Activated effector memory CD4-positive, alpha-beta T cell treated with Interleukin-2 at 50 U/mL for 16 hours (primary cell): ENCODE measurements around the gene STAC3.

ENCODE experiments used
- DNase-seq: peaks from one replicate; pipeline ENCODE4 v3.0.0-alpha.2; 2020

The STAC3 gene

GRCh38 chr12:57235017-57235727 lies 15.8 kb downstream of the STAC3 start:
- no peak for DNase-seq

GRCh38 chr12:57234571-57235016 lies 16.4 kb downstream of the STAC3 start:
- DNase-seq, result no peak

DNA sequence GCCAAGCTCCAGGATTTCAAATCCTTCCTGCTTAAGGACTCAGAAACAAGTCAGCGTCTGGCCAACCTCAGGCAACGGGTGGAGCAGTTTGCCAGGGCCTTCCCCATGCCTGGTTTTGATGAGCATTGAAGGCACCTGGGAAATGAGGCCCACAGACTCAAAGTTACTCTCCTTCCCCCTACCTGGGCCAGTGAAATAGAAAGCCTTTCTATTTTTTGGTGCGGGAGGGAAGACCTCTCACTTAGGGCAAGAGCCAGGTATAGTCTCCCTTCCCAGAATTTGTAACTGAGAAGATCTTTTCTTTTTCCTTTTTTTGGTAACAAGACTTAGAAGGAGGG lies 16.8 kb downstream of the STAC3 start:
- no peak for DNase-seq

DNA sequence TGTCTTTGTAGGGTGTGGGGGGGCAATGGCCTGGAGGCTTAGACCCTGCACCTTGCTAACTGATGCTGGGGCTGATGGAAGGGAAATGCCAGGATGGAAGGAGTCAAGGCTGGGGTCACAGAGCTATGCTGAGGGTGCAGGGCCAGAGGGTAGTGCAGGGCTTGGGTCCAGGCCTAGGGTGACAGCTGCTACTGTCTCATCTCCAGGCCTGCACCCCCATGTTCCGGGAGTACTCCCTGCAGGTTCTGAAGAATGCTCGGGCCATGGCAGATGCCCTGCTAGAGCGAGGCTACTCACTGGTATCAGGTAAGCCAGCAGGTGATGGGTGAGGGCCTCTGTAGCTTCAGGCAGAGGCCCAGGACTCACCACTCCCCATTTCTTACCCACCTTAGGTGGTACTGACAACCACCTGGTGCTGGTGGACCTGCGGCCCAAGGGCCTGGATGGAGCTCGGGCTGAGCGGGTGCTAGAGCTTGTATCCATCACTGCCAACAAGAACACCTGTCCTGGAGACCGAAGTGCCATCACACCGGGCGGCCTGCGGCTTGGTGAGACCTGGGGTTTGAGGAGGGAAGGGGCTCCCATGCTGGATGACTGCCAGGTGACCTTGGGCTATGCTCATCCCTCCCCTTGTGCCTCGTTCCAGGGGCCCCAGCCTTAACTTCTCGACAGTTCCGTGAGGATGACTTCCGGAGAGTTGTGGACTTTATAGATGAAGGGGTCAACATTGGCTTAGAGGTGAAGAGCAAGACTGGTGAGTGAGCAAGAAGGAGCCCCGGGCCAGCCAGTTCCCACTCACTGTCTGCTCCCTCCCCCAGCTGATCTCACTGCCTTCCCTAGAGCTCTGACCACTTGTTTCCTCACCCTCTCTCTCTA lies 17.4 kb downstream of the STAC3 start:
- no peak for DNase-seq

DNA sequence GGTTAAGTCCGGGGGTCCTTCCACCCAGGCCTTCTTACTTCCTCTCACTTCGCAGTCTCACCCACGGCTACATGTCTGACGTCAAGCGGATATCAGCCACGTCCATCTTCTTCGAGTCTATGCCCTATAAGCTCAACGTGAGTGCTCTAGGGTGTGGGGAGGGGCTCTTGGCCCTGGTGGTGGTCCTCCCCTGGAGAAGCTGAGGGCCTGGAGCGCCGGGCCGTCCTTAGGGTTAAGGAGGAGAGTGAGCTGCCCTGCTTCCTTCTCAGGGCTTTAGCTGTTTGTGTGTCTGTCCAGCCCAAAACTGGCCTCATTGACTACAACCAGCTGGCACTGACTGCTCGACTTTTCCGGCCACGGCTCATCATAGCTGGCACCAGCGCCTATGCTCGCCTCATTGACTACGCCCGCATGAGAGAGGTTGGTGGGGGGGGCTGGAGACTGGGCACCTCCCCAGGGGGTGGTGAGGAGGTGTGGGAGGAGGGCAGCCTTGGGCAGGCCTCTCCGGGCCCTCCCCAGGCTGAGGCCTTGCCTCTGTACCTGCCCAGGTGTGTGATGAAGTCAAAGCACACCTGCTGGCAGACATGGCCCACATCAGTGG lies 18.7 kb downstream of the STAC3 start:
- no peak for DNase-seq

DNA sequence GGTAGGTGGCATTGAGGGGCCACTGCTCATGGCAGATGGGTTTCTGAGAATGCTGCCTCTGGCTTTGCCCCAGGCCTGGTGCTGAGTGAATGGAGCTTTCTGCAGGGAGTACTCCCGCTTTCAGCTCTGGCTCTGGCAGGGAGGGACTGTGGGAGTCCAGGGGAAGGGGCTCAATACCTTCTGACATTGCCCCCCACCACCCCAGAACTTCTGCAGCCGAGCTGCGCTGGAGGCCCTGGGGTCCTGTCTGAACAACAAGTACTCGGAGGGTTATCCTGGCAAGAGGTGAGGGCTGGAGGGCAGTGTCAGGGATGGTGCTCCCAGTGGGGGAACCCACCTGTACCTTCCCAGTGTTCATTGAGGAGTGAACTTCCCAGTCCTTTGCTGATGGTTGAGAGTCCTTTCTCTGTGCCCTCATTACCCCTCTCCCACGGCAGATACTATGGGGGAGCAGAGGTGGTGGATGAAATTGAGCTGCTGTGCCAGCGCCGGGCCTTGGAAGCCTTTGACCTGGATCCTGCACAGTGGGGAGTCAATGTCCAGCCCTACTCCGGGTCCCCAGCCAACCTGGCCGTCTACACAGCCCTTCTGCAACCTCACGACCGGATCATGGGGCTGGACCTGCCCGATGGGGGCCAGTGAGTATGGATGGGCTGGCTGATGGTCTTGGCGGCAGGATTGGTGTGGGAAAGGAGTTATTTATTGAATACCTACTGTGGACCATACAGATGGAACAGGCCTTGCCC lies 19.5 kb downstream of the STAC3 start:
- DNase-seq, result no peak

- no peak for DNase-seq
Measured at GRCh38 chr12:57230381-57231155, 20.4 kb downstream of the STAC3 start.

DNA sequence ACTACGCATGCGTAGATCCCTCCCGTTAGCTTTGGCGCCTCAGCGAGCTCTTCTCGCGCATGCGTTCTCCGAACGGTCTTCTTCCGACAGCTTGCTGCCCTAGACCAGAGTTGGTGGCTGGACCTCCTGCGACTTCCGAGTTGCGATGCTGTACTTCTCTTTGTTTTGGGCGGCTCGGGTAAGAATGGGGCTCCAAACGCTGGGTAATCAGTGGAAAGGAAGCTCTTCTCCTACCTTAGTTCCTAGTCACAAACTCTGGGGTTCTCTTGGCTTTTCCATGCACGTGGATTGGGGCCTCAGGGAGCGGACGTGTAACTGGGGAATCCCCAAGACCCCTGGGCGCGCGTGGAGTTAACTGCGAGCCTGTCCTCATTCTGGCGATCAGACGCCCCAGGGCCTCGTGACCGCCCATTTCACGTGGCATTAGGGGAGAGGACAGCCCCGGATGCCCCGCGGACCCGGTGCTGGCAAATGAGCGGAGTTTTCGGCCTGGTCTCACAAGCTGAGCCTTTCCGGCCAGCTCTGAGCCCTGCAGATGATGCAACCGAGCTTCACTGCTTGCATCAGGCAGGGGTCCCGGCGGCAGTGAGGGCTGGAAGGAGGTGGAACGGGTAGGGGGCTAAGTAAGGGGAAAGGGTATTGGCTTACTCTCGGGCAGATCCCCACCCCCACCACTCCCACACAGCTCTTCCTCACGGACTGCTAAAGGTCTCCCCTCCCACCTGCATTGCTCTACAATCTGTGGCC lies 21.2 kb downstream of the STAC3 start, which contains the start of gene SHMT2:
TSS of gene SHMT2 (plus strand) at position 78 of the 747 bp plus-strand sequence. CDS start at position 146, 68 bp downstream.
- DNase-seq, result peak; percentile 82

- no peak for DNase-seq
Measured at GRCh38 chr12:57229046-57229633, 21.8 kb downstream of the STAC3 start.

DNA sequence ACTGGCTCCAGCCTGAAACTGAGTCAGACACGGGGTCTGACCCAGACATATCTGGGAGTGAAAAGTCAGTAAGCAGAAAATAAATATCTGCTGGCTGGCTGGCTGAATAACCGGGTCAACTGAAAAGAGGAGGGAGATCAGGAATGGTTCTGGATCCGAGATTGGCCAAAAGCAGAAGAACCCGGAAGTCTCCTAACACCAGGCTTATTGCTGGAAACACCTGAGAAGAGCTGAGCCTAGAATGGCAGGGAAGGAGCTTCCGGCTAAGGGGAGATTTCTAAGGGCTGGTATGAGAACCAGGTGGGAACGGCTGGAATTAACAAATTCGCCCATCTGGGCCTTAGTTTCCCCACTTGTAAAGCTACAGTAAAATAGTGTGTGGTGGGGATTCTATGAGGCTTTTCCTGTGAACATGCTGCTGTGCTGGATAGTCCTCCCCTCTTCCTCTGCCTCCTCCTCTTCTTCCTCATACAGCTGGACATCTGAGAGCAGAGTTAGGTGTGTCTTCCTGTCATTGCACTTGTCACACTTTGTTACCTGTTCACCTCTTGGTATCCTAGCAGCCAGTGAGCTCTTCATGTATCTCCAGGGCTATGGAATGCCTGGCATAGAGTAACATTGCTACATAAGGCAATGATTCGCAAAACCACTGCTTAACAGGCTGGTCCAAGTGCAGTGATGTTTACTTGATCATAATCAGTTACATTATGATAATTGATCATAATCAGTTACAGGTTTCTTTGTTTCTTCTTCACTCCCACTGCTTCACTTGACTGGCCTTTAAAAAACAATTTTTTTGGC lies 23.5 kb downstream of the STAC3 start:
- DNase-seq, result no peak

GRCh38 chr12:57226588-57227314 lies 24.2 kb downstream of the STAC3 start:
- no peak for DNase-seq

DNA sequence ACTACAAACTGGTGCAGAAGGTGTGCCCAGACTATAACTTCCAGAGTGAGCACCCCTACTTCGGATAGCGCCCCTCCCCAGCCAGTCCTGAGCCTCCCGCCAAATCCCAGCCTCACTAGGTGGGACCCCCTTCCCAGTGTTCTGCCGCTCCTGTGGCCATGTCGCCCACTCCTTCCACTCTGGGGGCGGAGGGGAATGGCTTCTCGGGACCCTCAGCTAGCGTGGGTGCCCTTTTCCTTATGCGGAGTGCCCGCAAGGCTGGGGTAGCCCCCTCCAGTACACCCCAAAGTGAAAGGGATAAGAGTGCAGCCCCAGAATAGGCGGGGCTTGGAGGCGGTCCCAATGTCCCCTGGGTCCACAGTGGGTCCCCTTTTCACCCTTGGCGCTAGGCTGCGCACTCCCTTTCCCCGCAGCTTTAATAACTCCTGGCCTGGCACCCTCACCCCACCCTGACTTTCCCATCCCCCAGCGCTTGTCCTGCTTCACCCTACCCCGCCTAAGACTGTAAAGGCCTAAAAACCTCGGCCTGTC lies 25.2 kb downstream of the STAC3 start:
- no peak for DNase-seq

DNA sequence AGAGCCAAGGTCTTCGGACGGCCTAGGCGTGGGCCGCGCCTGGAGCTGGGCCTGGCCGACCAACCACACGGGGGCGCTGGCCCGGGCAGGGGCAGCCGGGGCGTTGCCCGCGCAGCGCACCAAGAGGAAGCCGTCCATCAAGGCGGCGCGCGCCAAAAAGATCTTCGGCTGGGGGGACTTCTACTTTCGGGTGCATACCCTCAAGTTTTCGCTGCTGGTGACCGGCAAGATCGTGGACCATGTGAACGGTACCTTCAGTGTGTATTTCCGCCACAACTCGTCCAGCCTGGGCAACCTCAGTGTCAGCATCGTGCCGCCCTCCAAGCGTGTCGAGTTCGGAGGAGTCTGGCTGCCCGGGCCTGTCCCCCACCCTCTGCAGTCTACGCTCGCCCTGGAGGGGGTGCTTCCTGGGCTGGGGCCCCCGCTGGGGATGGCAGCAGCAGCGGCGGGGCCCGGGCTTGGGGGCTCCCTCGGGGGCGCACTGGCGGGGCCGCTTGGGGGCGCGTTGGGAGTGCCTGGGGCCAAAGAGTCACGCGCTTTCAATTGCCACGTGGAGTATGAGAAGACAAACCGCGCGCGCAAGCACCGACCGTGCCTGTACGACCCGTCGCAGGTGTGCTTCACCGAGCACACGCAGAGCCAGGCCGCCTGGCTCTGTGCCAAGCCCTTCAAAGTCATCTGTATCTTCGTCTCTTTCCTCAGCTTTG lies 25.9 kb downstream of the STAC3 start:
- DNase-seq, result peak; percentile 43

DNA sequence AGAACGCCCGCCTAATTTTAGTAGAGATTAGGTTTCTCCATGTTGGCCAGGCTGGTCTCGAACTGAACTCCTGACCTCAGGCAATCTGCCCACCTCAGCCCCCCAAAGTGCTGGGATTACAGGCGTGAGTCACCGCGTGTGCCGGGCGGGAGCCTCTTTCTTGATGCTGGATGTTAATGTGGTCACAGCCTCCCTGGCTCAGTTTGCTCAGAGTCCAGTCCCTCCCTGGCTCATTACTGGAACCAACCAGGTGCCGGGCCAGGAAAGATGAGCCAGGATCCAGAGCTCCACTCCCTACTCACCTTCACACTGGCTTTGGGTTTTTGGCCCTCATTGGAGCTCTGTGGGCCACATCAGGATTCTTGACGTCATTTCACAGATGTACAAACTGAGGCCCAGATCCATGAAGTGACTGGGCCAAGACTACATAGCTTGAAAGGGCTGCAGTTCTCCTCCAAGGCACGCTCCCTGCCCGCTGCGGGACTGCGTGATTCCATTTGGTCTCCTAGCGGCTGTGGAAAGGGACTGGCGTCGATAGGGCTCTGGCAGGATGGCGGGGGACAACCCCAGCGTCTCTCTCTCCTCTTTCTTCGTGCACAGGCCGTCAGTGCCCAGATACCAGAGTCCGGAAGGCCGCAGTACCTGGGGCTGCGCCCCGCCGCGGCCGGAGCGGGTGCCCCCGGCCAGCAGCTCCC lies 26.6 kb downstream of the STAC3 start:
- DNase-seq, result no peak

GRCh38 chr12:57223191-57224165 lies 27.5 kb downstream of the STAC3 start:
- no peak for DNase-seq
